ENCODE measurements around the gene IQCK.

IQCK gene

GRCh38 chr16:19892902-19893301 is 174.8 kb downstream of the IQCK start:
- DNase-seq = no peak

GRCh38 chr16:19894586-19894985 is 176.5 kb downstream of the IQCK start:
- DNase-seq = no peak

GRCh38 chr16:19896951-19897350 is 178.9 kb downstream of the IQCK start:
- no peak for DNase-seq

- no peak for DNase-seq
Measured at GRCh38 chr16:19898166-19898565, 180.1 kb downstream of the IQCK start.

GRCh38 chr16:19898924-19899604 is 181.0 kb downstream of the IQCK start:
- peak; percentile 57 for DNase-seq

GRCh38 chr16:19899605-19899955 is 181.5 kb downstream of the IQCK start:
- no peak for DNase-seq

GRCh38 chr16:19901164-19901563 is 183.1 kb downstream of the IQCK start:
- no peak for DNase-seq

GRCh38 chr16:19907161-19907992 is 189.3 kb downstream of the IQCK start:
- peak; percentile 68 for DNase-seq
